HG02943 (cell line): ENCODE data around the gene HLA-DOB.
"Not testable (repeated sequence)": the region's sequence is repeated elsewhere in the genome, so short reads cannot be mapped to it uniquely, and the experiment has no call there.

Source experiments
- ATAC-seq: cut with Tn5 transposase; IDR thresholded peaks from one replicate; pipeline ENCODE4 v1.9.1; 2021; ENCODE audit warnings: mild to moderate bottlenecking, low read depth, moderate library complexity; ENCODE audit not compliant: unreplicated experiment

Gene HLA-DOB

GRCh38 chr6:32815996-32816395 is 806 bp downstream of the HLA-DOB start:
- no peak for ATAC-seq

DNA sequence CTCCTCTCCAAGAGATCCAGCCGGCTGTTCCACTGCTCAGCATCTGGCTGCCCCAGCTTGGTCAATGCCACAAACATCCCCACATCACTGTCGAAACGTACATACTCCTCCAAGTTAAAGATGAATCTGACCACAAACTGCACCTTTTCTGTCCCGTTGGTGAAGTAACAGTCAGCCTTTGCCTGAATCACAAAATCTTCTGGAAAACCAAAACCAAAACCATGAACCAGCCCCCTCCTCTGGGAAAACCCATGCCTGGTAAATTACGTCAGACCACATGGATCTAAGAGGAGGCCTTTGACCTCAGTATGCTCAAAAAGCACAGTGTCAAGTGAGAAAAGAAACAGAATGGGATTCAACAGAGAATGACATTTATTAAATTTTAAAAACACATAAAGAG is 1.7 kb downstream of the HLA-DOB start:
- ATAC-seq = no peak

DNA sequence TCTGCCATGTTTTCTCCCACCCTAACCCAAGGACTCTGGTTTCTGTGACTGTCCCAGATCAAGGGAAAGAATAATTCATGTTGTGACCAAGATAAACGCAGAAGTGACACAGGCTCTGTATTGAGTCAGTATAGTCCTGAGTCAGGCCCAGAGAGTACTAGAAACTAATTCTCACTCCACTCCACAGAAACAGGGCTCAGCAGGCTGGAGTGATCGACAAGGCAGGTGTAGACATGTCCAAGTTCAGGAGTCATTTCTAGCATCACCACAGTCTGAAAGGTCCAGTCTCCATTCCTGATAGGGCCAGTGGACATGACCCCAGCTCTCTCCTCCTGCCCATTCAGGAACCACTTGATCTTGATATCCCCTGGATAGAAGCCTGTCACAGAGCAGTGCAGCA is 2.7 kb downstream of the HLA-DOB start:
- ATAC-seq = no peak

GRCh38 chr6:32809171-32809570 is 7.6 kb downstream of the HLA-DOB start:
- no peak for ATAC-seq

DNA sequence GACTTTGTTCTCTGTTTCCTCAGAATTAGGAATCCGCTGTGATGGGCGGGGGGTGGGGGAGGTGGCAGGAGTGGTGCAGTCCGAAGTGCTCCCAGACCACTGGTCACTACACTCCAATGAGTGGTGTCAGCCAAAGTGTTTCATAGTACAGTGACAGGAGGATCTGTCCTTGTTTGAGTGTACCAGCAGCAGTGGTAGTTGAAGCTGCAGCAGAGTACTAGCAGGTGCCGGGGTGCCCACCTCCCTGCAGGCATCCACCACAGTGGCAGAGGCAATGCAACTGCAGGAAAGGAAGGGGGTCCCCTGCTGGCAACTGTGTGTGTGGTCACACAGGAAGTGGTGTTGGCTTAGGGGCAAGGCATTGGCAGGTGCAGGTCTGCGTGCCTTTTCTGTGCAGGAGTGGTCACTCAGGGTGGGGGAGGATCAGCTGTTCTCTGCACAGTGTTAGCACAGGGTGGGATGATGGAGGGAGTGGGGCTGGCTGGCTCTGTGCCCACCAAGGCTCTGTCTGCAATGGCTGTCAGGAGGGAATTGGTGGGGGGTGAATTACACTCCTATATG is 9.7 kb downstream of the HLA-DOB start:
- ATAC-seq = no peak

DNA sequence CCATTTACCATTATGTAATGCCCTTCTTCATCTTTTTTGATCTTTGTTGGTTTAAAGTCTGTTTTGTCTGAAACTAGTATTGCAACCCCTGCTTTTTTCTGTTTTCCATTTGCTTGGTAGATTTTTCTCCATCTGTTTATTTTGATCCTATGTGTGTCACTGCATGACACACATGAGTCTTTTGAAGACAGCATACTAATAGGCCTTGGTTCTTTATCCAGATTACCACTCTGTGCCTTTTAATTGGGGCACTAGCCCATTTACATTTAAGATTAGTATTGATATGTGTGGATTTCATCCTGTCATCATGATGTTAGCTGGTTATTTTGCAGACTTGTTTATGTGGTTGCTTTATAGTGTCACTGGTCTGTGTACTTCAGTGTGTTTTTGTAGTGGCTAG is 11.4 kb downstream of the HLA-DOB start:
- not testable (repeated sequence) for ATAC-seq

- ATAC-seq = no peak
Observed at GRCh38 chr6:32803416-32803815, 13.4 kb downstream of the HLA-DOB start.

DNA sequence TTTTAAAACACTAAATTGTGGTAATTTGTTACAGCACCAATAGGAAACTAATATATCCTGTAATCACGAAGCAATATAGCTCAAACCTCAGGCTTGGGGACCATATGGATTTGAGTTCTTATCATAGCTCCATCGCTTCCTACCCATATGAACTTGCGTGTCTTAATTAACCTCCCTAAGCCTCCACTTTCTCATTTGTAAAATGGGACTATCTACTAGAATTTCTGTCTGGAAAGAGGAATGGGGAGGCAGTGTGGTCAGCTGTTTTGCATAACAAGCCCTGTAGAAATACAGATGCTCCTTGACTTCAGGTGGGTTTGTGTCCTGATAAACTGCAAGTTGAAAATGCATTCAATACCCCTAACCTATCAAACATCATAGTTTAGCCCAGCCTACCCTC is 17.1 kb downstream of the HLA-DOB start:
- ATAC-seq = no peak

DNA sequence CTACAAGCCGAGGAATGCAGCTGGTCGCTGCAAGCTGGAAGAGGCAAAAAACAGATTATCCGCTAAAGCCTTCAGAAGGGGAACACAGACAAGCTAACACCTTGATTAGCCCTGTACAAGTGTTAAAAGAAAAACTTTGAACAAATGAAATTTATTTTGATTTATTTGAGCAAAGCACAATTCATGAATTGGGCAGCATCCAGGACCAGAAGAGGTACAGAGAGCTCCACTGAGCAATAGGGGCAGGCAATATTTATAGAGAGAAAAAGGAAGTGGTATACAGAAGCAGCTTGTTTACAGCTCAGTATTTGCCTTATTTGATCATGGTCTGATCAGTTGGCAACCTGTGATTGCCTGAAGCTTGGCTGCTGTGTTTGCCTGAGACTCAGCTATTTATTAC is 17.6 kb downstream of the HLA-DOB start:
- no peak for ATAC-seq

DNA sequence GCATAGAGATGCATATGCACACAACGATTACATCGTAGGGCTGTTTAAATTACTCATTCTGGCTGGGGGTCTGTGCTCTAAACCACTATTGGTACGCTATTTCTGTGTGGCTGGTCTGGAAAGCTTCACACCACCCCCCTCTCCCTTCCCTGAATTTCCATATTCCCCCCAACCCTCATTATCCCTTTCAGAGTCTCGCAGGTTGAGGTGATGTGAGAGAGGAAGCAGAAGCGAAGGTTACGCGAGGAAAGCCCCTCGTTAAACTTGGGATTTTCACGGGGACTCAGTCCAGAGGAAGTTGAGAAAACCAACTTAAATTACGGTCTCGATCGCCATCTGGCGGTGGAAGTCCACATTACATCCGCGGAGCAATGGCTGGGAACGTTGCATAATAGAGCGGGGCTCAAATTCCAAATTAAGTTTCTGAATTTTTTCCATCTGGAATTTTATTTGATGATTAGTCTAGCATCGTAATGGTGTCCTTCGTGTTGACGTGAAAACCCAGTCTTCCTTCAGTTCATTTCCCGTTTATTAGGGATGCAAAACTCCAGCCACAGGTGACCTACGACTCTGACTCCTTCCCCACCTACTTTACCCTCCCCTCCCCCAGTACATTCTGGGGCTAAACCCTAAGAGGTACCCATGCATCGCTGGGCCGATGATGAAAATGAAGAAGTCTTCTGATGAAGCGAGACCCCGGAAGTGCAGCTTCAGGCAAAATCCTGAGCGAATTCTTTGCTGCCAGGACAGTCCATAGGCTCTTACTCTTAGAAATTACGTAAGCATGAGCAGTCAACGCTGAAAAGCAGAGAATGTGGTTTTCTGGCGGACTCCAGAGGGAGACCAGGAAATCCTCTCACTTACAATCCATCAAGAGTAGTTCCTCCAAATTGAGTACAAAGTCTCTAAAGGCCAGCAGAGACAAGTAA is 19.7 kb downstream of the HLA-DOB start:
- no peak for ATAC-seq

DNA sequence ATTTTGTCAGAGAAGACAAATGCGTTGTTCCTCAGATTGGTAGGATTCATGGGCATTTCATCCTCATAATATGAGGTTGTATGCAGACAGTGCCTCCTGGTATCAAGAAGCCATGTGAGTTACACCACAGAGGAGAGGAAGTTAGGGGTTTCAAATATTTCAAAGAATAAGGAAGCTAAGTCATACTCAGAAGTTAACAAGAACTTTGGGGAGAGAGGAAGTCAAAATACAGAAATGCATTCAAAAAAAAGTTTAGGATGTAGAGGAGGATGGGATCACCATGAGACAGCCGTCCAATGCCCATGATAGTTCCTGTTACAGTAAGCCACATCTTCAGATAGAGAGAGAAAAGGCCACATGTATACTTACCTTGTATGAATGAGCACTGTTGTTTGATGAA is 22.3 kb downstream of the HLA-DOB start:
- no peak for ATAC-seq

GRCh38 chr6:32792901-32793435 is 23.8 kb downstream of the HLA-DOB start:
- ATAC-seq = no peak

DNA sequence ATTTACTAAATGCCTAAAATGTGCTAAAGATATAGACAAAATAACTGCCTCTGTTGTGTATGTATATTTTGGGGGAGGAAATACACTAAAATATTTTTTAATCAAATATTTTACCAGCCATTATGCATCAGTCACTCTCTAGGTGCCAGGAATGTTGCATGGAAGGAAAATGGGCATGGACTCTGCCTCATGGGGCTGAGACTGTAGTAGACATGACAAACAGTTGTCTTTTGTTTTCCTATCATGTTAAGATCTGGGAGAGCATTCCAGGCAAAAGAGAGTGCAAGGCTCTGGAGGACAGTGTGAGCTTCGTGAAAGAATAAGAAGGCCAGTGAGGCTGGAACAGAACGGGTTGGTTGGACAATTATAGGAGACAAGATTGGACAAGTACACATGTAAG is 26.5 kb downstream of the HLA-DOB start:
- no peak for ATAC-seq

DNA sequence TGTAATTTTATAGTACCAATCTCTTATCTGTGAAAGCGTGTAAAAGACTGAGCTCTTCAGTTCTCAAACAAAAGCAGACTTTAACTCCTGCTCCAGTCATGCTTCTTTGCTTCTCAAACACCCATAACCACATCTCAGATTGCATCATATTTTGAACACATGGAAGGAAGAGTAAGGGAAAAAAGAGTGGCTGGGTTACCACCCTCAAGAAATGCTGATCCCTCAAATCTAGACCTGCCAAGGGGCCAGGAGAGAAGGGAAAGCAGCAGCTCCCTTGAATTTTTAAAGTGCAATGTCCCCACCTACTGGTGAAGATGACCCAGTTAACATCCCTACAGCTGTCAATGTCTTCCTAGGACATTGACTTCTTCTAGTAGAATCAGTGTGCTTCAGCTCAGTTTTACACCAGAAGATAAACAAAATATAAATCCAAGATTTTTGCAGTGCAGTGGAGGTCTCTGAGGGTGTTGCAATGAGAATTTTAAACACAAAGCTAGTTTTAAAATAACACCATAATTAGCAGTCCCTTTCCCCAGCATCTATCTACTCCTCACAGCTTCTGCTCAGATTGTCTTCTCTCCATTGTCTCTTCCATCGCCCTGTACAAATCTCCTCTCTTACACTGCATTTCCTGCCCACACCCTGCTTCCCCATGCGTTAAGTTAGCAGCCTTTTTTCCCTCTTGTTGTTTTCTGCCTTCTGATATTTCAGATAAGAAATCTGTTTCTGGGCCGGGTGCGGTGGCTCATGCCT is 30.8 kb downstream of the HLA-DOB start:
- no peak for ATAC-seq

GRCh38 chr6:32782923-32783322 is 33.9 kb downstream of the HLA-DOB start:
- not testable (repeated sequence) for ATAC-seq

DNA sequence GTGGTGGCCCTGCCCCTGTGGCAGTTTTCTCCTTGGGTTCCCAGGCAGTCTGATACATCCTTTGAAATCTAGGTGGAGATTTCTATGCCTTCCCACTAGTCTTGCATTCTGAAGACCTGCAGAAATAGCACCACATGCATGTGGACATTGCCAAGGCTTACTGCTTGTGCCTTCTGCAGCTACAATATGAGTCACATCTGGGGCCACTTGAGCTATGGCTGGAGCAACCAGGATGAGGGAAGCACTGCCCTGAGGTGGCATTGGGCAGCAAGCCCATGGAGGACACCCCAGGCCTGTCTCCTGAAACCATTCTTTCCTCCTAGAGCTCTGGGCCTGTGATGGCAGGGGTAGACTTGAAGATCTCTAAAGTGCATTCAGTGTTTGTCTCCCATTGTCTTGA is 37.8 kb downstream of the HLA-DOB start:
- ATAC-seq = no peak

DNA sequence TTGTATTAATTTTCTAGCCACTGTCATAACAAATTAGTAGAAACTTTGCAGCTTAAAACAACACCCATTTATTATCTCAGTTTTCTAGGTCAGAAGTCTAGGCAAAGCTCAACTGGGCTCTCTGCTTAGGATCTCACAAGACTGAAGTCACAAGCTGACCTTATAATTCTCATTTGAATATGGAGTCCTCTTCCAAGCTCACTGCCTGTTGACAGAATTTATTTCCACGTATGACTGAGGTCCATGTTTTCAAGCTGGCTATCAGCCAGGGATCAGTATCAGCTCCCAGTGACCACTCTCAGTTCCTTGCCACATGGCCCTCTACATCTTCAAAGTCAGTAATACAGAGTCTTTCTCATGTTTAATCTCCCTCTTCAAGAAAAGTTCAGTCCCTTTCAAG is 41.7 kb downstream of the HLA-DOB start:
- no peak for ATAC-seq

DNA sequence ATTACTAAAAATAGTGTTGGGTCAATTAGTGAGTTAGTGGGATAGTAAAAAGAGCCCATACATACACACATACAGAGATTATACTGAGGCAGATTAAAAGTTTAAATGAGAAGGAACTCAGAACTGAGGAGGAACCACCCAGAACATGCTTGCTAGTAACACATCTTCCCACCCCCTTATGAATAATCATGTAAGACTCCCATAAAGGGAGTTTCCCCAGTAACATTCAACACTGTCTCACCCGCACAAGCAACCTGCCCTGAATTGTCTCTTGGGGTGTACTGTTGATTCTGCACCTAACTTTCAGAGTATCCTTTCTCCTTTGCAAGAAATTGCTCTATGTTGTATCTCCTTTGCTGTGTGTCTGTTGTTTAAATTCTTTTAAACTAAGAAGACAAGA is 42.4 kb downstream of the HLA-DOB start:
- no peak for ATAC-seq

- no peak for ATAC-seq
Observed at GRCh38 chr6:32772656-32773055, 44.1 kb downstream of the HLA-DOB start.

DNA sequence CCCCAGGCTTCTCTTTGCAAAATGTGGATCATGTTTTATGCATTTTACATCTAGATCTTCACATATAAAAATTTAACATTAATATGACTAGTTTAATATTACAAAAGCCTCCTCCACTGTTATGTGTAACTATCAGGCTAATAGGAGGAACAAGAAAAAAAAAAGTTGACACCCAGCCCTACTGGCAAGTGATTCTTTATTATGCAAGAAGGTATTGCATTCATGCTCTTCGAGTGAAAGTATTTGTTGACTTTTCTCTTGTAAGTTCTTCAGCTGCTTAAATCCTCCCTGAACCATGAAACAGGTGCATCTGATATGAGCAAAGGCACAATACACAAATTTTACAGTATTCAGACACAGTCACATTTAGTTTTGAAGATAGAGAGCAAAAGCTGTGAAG is 52.8 kb downstream of the HLA-DOB start:
- ATAC-seq = no peak

DNA sequence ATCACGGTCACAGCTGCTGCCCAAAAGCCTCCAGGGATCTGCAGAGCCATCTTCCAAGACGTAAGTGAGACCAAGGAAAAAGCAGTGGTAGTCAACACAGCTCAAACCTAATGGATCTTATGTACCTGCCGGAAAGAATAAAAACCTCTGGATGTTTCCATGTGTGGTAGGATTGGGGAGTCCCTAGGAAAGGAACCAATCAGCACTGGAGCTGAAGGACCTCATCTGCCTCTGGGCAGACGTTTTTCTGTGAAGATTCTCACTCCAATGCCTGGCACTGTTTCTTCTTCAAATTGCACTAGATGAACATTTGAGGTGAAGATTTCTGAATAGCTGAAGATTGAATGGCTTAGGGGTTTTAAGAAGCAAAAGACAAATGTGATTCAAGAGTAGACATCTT is 53.4 kb downstream of the HLA-DOB start, which contains the start of gene HLA-DQB2:
Gene HLA-DQB2 (minus strand): TSS at position 112 of the 400 bp plus-strand sequence. CDS start 62 bp downstream, at position 50.
- ATAC-seq = no peak
